NK-92 (cell line): ENCODE results near the gene CCSER1.
"Not testable (repeated sequence)": the region's sequence is repeated elsewhere in the genome, so short reads cannot be mapped to it uniquely, and the experiment has no call there.

Experiments
- DNase-seq: peaks from one replicate; lab custom pipeline; 2025; ENCODE audit not compliant: unreplicated experiment; lab: John Stamatoyannopoulos, UW

The CCSER1 gene

GRCh38 chr4:90641861-90642599 is 514.8 kb downstream of the CCSER1 start:
- no peak for DNase-seq

GRCh38 chr4:90643156-90643555 is 516.0 kb downstream of the CCSER1 start:
- no peak for DNase-seq

- no peak for DNase-seq
These were observed 521.1 kb downstream of the CCSER1 start for GRCh38 chr4:90648311-90648710.

- no peak for DNase-seq
These were observed 521.6 kb downstream of the CCSER1 start for GRCh38 chr4:90648791-90649190.

- DNase-seq = no peak
These were observed 533.5 kb downstream of the CCSER1 start for GRCh38 chr4:90660672-90661071.

GRCh38 chr4:90670183-90670582 is 543.0 kb downstream of the CCSER1 start:
- DNase-seq = no peak

- no peak for DNase-seq
These were observed 562.5 kb downstream of the CCSER1 start for GRCh38 chr4:90689739-90690138.

GRCh38 chr4:90695411-90695810 is 568.2 kb downstream of the CCSER1 start:
- no peak for DNase-seq

GRCh38 chr4:90705501-90705900 is 578.3 kb downstream of the CCSER1 start:
- DNase-seq = not testable (repeated sequence)

GRCh38 chr4:90715242-90715641 is 588.0 kb downstream of the CCSER1 start:
- no peak for DNase-seq

- no peak for DNase-seq
These were observed 591.7 kb downstream of the CCSER1 start for GRCh38 chr4:90718931-90719330.

- no peak for DNase-seq
These were observed 600.7 kb downstream of the CCSER1 start for GRCh38 chr4:90727938-90728337.

- no peak for DNase-seq
These were observed 603.6 kb downstream of the CCSER1 start for GRCh38 chr4:90730752-90731151.

GRCh38 chr4:90733211-90733610 is 606.0 kb downstream of the CCSER1 start:
- DNase-seq = no peak

GRCh38 chr4:90745176-90745575 is 618.0 kb downstream of the CCSER1 start:
- no peak for DNase-seq

- DNase-seq = no peak
These were observed 625.9 kb downstream of the CCSER1 start for GRCh38 chr4:90753068-90753467.

- DNase-seq = no peak
These were observed 630.4 kb downstream of the CCSER1 start for GRCh38 chr4:90757534-90758060.

- no peak for DNase-seq
These were observed 632.9 kb downstream of the CCSER1 start for GRCh38 chr4:90760059-90760458.

- no peak for DNase-seq
These were observed 639.6 kb downstream of the CCSER1 start for GRCh38 chr4:90766837-90767236.

- DNase-seq = no peak
These were observed 642.1 kb downstream of the CCSER1 start for GRCh38 chr4:90769251-90769650.

- DNase-seq = no peak
These were observed 653.0 kb downstream of the CCSER1 start for GRCh38 chr4:90780193-90780592.

GRCh38 chr4:90786602-90787001 is 659.4 kb downstream of the CCSER1 start:
- DNase-seq = no peak

GRCh38 chr4:90792696-90793095 is 665.5 kb downstream of the CCSER1 start:
- DNase-seq = no peak
